ENCODE measurements around the gene CNGA3. TPM values are rescaled to one million over a fixed set of nuclear protein-coding genes. Genes with fewer than 3 reads are reported as not detected.

The CNGA3 gene
- total RNA-seq, 1 donor from 2014 or later: not detected

GRCh38 chr2:98438190-98439133 lies 92.2 kb downstream of the CNGA3 start:
- ATAC-seq (no peak), DNase-seq (ENCODE audit: low spot score) (no peak)

DNA sequence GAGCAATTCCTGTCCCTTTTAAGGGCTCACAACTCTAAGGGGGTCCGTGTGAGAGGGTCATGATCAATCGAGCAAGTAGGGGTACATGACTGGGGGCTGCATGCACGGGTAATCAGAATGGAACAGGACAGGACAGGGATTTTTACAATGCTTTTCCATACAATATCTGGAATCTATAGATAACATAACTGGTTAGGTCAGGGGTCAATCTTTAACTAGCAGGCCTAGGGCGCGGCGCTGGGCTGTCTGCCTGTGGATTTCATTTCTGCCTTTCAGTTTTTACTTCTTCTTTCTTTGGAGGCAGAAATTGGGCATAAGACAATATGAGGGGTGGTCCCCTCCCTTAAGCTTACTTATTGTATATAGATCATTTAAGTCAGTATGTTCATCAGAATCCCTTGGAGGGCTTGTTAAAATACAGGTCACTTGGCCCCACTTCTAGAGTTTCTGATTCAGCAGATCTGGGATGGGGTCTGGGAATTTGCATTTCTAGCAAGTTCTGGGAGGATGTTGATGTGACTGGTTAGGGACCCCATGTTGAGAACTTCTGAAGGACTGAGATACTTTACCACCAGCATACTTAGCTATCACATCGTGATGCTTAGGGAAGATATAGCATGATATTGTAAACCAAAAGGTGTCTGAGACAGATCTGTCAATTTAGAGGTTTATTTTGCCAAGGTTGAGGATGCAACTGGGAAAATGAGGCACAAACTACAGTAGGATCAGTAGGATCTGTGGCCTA lies 95.6 kb downstream of the CNGA3 start:
- no peak for DNase-seq (ENCODE audit: low spot score)

GRCh38 chr2:98442488-98442887 lies 96.2 kb downstream of the CNGA3 start:
- ATAC-seq (no peak), DNase-seq (ENCODE audit: low spot score) (no peak)

More for the DNA sequence above, 95.6 kb downstream of the CNGA3 start:
- no peak for ATAC-seq

DNA sequence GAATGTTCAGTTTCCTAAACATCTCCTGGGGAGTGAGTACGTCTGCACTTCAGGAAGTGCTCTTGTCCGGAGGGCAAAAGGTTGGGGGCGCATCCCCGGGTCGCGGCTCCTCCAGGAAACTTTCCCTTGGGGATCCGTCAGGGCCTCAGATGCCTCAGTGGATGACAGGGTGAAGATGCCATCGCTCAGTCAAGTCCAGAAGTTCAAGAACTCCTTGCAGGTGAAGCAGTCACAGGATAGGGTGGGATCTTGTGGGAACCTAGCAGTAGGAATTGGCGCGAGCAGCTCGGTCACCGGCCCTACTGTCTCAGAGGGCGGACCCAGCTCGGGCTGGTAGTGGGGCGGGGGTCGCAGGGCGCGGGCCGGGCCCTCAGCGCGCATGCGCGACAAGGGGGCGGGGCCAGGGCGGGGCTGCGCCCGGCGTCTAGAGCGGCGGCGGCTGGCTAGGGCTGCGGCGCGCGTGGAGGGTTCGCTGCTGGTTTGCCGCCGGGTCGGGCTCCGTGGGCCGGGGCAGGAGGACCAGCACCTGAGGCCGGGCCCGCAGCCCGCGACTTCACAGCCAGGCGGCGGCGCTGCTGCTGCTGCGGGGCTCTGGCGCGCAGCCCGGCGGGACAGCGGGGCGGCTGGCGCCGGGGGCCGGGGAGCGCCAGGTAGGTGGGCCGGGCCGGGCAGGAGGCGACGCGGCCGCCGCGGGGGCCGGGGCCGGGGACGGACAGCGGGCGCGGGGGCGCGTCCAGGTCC lies 98.3 kb downstream of the CNGA3 start, which contains the start of gene INPP4A:
TSS of gene INPP4A (plus strand) at position 423 of the 741 bp plus-strand sequence. CDS start 75,191 bp downstream, outside the sequence.
- peak; percentile 96 for ATAC-seq
- peak; percentile 87 for DNase-seq (ENCODE audit: low spot score)

DNA sequence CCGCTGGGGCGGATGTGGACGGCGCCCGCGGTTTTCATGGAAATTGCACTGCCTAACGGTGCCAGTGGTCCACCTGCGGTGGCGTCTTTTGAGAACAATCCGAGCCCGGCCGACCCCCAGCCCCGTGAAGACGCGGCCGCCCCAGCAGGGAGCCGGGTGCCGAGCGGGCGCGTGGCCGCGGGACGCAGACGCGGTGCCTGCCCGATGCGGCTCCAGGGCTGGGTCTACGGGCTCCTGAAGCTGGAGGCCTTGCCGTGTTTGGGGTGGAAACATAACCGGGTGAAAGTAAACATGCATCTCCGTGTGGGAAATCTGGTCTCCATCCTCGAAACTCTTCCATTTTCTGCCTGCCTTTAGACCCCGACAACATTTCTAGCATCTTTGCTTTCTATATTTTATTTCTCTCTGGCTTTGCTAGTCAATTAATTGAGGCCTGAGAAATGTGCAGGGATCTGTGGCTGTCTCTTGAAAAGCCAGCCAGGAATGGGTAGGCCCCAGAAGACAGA lies 99.0 kb downstream of the CNGA3 start:
- ATAC-seq: peak; percentile 49
- peak; percentile 59 for DNase-seq (ENCODE audit: low spot score)

GRCh38 chr2:98445683-98446581 lies 99.7 kb downstream of the CNGA3 start:
- DNase-seq (ENCODE audit: low spot score): no peak
- ATAC-seq: no peak

DNA sequence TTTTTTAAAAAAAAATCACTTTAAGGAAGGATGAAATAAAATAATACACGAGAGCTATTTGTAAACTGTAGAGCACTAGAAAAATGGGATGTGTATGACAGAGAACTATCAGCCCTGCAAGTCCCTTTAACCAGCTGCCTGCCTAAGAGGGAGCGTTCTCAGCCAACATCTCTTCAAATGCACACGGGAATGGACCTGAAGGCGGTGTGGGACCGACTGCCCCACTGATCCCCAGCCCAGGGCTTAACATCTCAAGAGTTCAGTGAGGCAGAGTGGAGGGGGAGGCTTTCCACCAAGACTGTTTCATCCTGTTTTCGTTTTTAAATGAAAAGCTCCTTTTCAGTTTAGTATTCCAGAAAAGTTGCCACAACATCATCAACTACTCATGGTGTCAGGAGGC lies 100.6 kb downstream of the CNGA3 start:
- ATAC-seq (no peak), DNase-seq (ENCODE audit: low spot score) (no peak)

Other genes starting within 250 kb of the CNGA3 start
- gene INPP4A, start 98.4 kb downstream of the CNGA3 start, total RNA-seq: 9.3 TPM